WTC11 (cell line): ENCODE measurements around the gene NAPB. TPM values are rescaled to one million over a fixed set of nuclear protein-coding genes. Genes with fewer than 3 reads are reported as not detected.
A peak's percentile ranks its signal among the peaks of the same experiment; 100 is the strongest.

Source experiments
- ATAC-seq: fragments of 200-7000 bp; cut with Tn5 transposase; 2 replicates; pipeline ENCODE4 v1.10.0; 2021; ENCODE audit warnings: mild to moderate bottlenecking, moderate library complexity
- CTCF ChIA-PET: fragments of 300-600 bp; sonication (Branson Sonifier 250); formaldehyde crosslinking; loops from one replicate; lab custom pipeline; 2021; ENCODE audit warnings: antibody characterized with exemption; lab: Charles Lee
- POLR2A ChIA-PET: fragments of 350-600 bp; sonication (Branson Sonifier 250); formaldehyde crosslinking; loops from one replicate; lab custom pipeline; 2021; ENCODE audit warnings: antibody characterized with exemption; lab: Charles Lee
- DNase-seq: peaks from one replicate; pipeline ENCODE4 v3.0.0; 2021; ENCODE audit warnings: low spot score
- H3K27ac Mint-ChIP-seq: 2 replicates; pipeline ENCODE4 v1.8.0; 2021; ENCODE audit warnings: mixed read lengths
- H3K27me3 Mint-ChIP-seq: 2 replicates; pipeline ENCODE4 v1.8.0; 2021; ENCODE audit warnings: low read depth, mild to moderate bottlenecking, moderate library complexity, mixed read lengths
- H3K36me3 Mint-ChIP-seq: 2 replicates; pipeline ENCODE4 v1.8.0; 2021; ENCODE audit warnings: mixed read lengths
- H3K4me1 Mint-ChIP-seq: 2 replicates; pipeline ENCODE4 v1.8.0; 2022; ENCODE audit warnings: mixed read lengths
- H3K4me3 Mint-ChIP-seq: 2 replicates; pipeline ENCODE4 v1.8.0; 2021; ENCODE audit warnings: mild to moderate bottlenecking, moderate library complexity, mixed read lengths
- H3K9me3 Mint-ChIP-seq: 2 replicates; pipeline ENCODE4 v1.8.0; 2021; ENCODE audit warnings: mixed read lengths
- ATF2 ChIP-seq: sonication (generic); formaldehyde crosslinking; IDR thresholded peaks from 2 replicates; pipeline ENCODE4 v1.8.1; 2022; ENCODE audit warnings: low read depth, missing genetic modification reagents, borderline replicate concordance
- CBFB ChIP-seq: sonication (generic); formaldehyde crosslinking; IDR thresholded peaks from 2 replicates; pipeline ENCODE4 v1.8.1; 2022; ENCODE audit warnings: mild to moderate bottlenecking, low read depth, missing genetic modification reagents
- CREM ChIP-seq: sonication (generic); formaldehyde crosslinking; IDR thresholded peaks from 2 replicates; pipeline ENCODE4 v1.8.1; 2022; ENCODE audit warnings: mild to moderate bottlenecking, missing genetic modification reagents, moderate library complexity
- GABPB1 ChIP-seq: sonication (generic); formaldehyde crosslinking; IDR thresholded peaks from 2 replicates; pipeline ENCODE4 v1.8.1; 2023; ENCODE audit warnings: mild to moderate bottlenecking, missing genetic modification reagents
- HMGA2 ChIP-seq: fragments of 250-450 bp; sonication (Bioruptor Pico); IDR thresholded peaks from 2 replicates; pipeline ENCODE4 v1.4.0; 2021; ENCODE audit warnings: mild to moderate bottlenecking, moderate library complexity
- MYBL2 ChIP-seq: sonication (generic); formaldehyde crosslinking; IDR thresholded peaks from 2 replicates; pipeline ENCODE4 v1.8.1; 2023; ENCODE audit warnings: mild to moderate bottlenecking, moderate library complexity, missing genetic modification reagents
- NFATC4 ChIP-seq: fragments of 250-450 bp; sonication (Bioruptor Pico); IDR thresholded peaks from 2 replicates; pipeline ENCODE4 v1.9.0; 2021; ENCODE audit warnings: mild to moderate bottlenecking
- NFE2L1 ChIP-seq: sonication (generic); formaldehyde crosslinking; IDR thresholded peaks from 2 replicates; pipeline ENCODE4 v1.8.1; 2023; ENCODE audit warnings: missing genetic modification reagents
- NR2C2 ChIP-seq: sonication (generic); formaldehyde crosslinking; IDR thresholded peaks from 2 replicates; pipeline ENCODE4 v1.8.0; 2022; ENCODE audit warnings: mild to moderate bottlenecking, missing genetic modification reagents
- NR3C1 ChIP-seq: sonication (generic); formaldehyde crosslinking; conservative IDR thresholded peaks from 2 replicates; pipeline ENCODE4 v1.8.1; 2023; ENCODE audit warnings: low read depth, mild to moderate bottlenecking, missing genetic modification reagents
- TEAD4 ChIP-seq: sonication (generic); formaldehyde crosslinking; IDR thresholded peaks from 2 replicates; pipeline ENCODE4 v1.8.0; 2022; ENCODE audit warnings: mild to moderate bottlenecking, missing genetic modification reagents
- ZNF121 ChIP-seq: sonication (generic); formaldehyde crosslinking; IDR thresholded peaks from 2 replicates; pipeline ENCODE4 v1.8.0; 2023; ENCODE audit warnings: missing genetic modification reagents
- ZNF138 ChIP-seq: sonication (generic); formaldehyde crosslinking; conservative IDR thresholded peaks from 2 replicates; pipeline ENCODE4 v1.8.1; 2022; ENCODE audit warnings: mild to moderate bottlenecking, moderate library complexity, missing genetic modification reagents
- ZNF219 ChIP-seq: sonication (generic); formaldehyde crosslinking; IDR thresholded peaks from 2 replicates; pipeline ENCODE4 v1.8.0; 2023; ENCODE audit warnings: missing genetic modification reagents, mild to moderate bottlenecking, borderline replicate concordance
- ZNF671 ChIP-seq: fragments of 250-450 bp; sonication (Bioruptor Pico); IDR thresholded peaks from 2 replicates; pipeline ENCODE4 v1.8.0; 2021; ENCODE audit warnings: mild to moderate bottlenecking
- total RNA-seq: library from RNA; stranded (reverse); gene quantifications from 3 replicates; pipeline ENCODE4 v1.2.3, GENCODE V29; 2021
- TF ChIP-seq, protein P1 (sequence below): sonication (generic); formaldehyde crosslinking; IDR thresholded peaks from 2 replicates; pipeline ENCODE4 v1.8.0; 2023; ENCODE audit warnings: missing genetic modification reagents
- TF ChIP-seq, protein P2 (sequence below): fragments of 250-450 bp; sonication (Bioruptor Pico); IDR thresholded peaks from 2 replicates; pipeline ENCODE4 v1.9.0; 2021; ENCODE audit warnings: mild to moderate bottlenecking
- TF ChIP-seq, protein P3 (sequence below): sonication (generic); formaldehyde crosslinking; IDR thresholded peaks from 2 replicates; pipeline ENCODE4 v1.8.0; 2022; ENCODE audit warnings: mild to moderate bottlenecking, missing genetic modification reagents
- TF ChIP-seq, protein P4 (sequence below): sonication (generic); formaldehyde crosslinking; conservative IDR thresholded peaks from 2 replicates; pipeline ENCODE4 v1.8.1; 2022; ENCODE audit warnings: mild to moderate bottlenecking, missing genetic modification reagents
- TF ChIP-seq, protein P5 (sequence below): fragments of 250-450 bp; sonication (Bioruptor Pico); conservative IDR thresholded peaks from 2 replicates; pipeline ENCODE4 v1.9.0; 2021; ENCODE audit warnings: mild to moderate bottlenecking

NAPB gene
- total RNA-seq, 1 experiment from 2014 or later, result 12.9 TPM

- TF ChIP-seq ATF2, result no peak
- no peak for TF ChIP-seq ZNF121 (CRISPR knock-in tag)
- TF ChIP-seq NFATC4 (CRISPR knock-in tag), result no peak
- TF ChIP-seq TEAD4 (CRISPR knock-in tag), result no peak
- no peak for TF ChIP-seq MYBL2 (CRISPR knock-in tag)
- TF ChIP-seq CREM (CRISPR knock-in tag), result no peak
- TF ChIP-seq, protein P1, sequence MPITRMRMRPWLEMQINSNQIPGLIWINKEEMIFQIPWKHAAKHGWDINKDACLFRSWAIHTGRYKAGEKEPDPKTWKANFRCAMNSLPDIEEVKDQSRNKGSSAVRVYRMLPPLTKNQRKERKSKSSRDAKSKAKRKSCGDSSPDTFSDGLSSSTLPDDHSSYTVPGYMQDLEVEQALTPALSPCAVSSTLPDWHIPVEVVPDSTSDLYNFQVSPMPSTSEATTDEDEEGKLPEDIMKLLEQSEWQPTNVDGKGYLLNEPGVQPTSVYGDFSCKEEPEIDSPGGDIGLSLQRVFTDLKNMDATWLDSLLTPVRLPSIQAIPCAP, result no peak
- TF ChIP-seq CBFB (CRISPR knock-in tag), result no peak
- TF ChIP-seq NR3C1 (CRISPR knock-in tag), result no peak
- no peak for TF ChIP-seq GABPB1
- TF ChIP-seq NR2C2 (CRISPR knock-in tag), result no peak
- TF ChIP-seq, protein P2, sequence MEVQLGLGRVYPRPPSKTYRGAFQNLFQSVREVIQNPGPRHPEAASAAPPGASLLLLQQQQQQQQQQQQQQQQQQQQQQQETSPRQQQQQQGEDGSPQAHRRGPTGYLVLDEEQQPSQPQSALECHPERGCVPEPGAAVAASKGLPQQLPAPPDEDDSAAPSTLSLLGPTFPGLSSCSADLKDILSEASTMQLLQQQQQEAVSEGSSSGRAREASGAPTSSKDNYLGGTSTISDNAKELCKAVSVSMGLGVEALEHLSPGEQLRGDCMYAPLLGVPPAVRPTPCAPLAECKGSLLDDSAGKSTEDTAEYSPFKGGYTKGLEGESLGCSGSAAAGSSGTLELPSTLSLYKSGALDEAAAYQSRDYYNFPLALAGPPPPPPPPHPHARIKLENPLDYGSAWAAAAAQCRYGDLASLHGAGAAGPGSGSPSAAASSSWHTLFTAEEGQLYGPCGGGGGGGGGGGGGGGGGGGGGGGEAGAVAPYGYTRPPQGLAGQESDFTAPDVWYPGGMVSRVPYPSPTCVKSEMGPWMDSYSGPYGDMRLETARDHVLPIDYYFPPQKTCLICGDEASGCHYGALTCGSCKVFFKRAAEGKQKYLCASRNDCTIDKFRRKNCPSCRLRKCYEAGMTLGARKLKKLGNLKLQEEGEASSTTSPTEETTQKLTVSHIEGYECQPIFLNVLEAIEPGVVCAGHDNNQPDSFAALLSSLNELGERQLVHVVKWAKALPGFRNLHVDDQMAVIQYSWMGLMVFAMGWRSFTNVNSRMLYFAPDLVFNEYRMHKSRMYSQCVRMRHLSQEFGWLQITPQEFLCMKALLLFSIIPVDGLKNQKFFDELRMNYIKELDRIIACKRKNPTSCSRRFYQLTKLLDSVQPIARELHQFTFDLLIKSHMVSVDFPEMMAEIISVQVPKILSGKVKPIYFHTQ (CRISPR knock-in tag), result no peak
Observed at GRCh38 chr20:23459461-23460150, 38.3 kb upstream of the NAPB start (continued).

DNA sequence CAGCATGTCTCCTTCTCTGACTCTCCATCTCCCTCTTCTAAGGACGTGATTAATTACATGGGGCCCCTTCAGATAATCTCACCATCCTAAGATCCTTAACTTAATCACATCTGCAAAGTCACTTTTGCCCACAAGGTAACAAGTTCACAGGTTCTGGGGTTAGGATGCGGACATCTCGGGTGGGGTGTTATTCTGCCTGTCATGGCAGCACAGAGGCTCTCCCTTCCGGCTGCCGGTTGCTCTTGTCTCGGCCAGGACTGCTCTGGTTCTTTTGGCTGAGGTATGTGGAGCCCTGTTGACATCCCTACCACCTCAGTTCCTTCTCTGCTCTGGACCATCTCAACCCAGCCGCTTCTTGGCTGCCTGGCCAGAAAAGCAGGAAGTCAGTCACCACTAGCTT lies 35.6 kb upstream of the NAPB start:
- DNase-seq (no peak), ATAC-seq (no peak)
- H3K27ac Mint-ChIP-seq, result no peak overlapping the region
- ChIA-PET CTCF (no interaction called here), POLR2A (no interaction called here)
- H3K36me3 Mint-ChIP-seq, result peaks cover 9% of the 10 kb centered on the region
- peaks cover 8% of the 10 kb centered on the region for H3K27me3 Mint-ChIP-seq
- TF ChIP-seq, protein P3, sequence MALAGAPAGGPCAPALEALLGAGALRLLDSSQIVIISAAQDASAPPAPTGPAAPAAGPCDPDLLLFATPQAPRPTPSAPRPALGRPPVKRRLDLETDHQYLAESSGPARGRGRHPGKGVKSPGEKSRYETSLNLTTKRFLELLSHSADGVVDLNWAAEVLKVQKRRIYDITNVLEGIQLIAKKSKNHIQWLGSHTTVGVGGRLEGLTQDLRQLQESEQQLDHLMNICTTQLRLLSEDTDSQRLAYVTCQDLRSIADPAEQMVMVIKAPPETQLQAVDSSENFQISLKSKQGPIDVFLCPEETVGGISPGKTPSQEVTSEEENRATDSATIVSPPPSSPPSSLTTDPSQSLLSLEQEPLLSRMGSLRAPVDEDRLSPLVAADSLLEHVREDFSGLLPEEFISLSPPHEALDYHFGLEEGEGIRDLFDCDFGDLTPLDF (CRISPR knock-in tag), result no peak
- no peak for TF ChIP-seq NFE2L1 (CRISPR knock-in tag)
- TF ChIP-seq, protein P4, sequence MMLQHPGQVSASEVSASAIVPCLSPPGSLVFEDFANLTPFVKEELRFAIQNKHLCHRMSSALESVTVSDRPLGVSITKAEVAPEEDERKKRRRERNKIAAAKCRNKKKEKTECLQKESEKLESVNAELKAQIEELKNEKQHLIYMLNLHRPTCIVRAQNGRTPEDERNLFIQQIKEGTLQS, result no peak
- peaks cover 21% of the 10 kb centered on the region for H3K4me1 Mint-ChIP-seq
- H3K4me3 Mint-ChIP-seq, result no peak overlapping the region
- H3K9me3 Mint-ChIP-seq, result peaks cover 25% of the 10 kb centered on the region

- H3K4me1 Mint-ChIP-seq, result peaks cover 21% of the 10 kb centered on the region
- no peak overlapping the region for H3K4me3 Mint-ChIP-seq
- DNase-seq (no peak), ATAC-seq (peak; percentile 30; the same call in 1 of the 2 replicates)
- POLR2A ChIA-PET, result no interaction called here
- TF ChIP-seq ZNF219 (CRISPR knock-in tag) (no peak), ZNF671 (CRISPR knock-in tag) (no peak), ZNF138 (CRISPR knock-in tag) (no peak), HMGA2 (no peak), MYBL2 (CRISPR knock-in tag) (no peak)
- TF ChIP-seq, protein P5, sequence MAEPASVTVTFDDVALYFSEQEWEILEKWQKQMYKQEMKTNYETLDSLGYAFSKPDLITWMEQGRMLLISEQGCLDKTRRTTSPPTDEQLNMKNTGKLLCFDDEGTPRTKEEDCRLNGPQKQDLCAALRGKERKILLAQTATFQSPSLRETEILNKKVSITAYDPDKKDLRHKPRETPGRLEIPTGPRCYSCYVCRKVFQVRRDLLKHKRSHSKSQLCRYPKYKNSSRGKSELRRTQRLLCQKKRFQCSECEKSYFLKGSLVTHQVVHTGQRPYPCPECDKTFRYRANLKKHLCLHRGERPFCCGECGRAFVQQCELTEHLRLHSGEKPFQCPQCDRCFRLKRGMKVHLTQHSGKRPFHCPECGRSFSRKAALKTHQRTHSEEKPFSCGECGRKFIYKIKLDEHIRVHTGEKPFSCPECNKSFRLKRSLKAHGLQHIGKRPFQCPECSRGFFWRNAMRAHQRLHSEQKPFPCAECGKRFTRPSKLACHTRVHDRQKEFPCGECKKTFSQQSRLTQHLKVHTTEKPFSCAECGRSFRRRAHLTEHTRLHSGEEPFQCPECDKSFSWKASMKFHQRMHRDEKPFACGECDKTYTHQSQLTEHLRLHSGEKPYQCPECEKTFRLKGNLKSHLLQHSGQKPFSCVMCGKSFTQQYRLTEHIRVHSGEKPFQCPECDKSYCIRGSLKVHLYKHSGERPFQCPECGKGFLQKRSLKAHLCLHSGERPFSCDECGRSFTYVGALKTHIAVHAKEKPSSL (CRISPR knock-in tag), result no peak
- H3K27me3 Mint-ChIP-seq, result peaks cover 8% of the 10 kb centered on the region
- no peak overlapping the region for H3K27ac Mint-ChIP-seq
- CTCF ChIA-PET, result no interaction called here
- peaks cover 22% of the 10 kb centered on the region for H3K9me3 Mint-ChIP-seq
- H3K36me3 Mint-ChIP-seq, result peaks cover 5% of the 10 kb centered on the region; the same call in 1 of the 2 replicates
Observed at GRCh38 chr20:23456409-23456808, 35.1 kb upstream of the NAPB start.
